Measurements from ENCODE around the gene CGNL1.

Gene CGNL1

GRCh38 chr15:57354436-57355123 lies 21.7 kb upstream of the CGNL1 start:
- peak; percentile 84 for FAIRE-seq

GRCh38 chr15:57355259-57355658 lies 21.0 kb upstream of the CGNL1 start:
- FAIRE-seq = no peak

- FAIRE-seq = no peak
Measured at GRCh38 chr15:57356178-57356577, 20.1 kb upstream of the CGNL1 start.

- FAIRE-seq = peak; percentile 95
Measured at GRCh38 chr15:57356636-57357035, 19.7 kb upstream of the CGNL1 start.

- FAIRE-seq = peak; percentile 3
Measured at GRCh38 chr15:57357799-57358198, 18.5 kb upstream of the CGNL1 start.

DNA sequence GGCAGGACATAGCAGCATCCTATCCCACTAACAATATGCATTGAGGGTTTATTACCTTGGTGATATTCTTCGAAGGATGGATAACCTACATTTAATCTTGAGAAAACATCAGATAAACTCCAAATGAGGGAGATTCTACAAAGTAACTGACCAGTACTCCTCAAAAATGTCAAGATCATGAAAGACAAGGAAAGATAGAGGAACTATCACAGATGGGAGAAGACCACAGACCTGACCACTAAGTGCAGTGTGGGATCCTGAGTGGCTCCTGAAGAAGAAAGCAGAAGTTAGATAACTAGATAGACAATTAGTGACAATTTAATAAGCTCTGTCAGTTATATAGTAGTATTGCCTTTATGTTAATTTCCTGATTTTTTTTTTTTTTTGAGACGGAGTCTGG lies 17.7 kb upstream of the CGNL1 start:
- FAIRE-seq = no peak

DNA sequence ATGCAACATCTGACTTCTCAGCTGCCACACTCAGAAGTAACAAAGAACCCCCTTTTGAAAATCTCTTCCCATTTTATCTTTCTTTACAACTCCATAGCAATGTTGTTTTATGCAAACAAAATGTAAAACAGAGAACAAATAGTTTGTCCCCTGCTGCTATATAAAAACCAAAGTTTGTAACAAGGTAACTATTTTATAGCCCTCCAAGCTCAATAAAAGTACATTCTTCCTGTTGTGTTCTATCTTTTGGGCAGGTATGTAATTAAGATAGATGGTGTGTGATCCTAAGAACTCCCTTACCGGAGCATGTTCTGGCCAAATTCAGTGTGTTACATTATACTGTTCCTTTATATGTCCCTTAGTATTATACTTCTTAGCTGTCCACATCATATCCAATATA lies 12.6 kb upstream of the CGNL1 start:
- FAIRE-seq = no peak

DNA sequence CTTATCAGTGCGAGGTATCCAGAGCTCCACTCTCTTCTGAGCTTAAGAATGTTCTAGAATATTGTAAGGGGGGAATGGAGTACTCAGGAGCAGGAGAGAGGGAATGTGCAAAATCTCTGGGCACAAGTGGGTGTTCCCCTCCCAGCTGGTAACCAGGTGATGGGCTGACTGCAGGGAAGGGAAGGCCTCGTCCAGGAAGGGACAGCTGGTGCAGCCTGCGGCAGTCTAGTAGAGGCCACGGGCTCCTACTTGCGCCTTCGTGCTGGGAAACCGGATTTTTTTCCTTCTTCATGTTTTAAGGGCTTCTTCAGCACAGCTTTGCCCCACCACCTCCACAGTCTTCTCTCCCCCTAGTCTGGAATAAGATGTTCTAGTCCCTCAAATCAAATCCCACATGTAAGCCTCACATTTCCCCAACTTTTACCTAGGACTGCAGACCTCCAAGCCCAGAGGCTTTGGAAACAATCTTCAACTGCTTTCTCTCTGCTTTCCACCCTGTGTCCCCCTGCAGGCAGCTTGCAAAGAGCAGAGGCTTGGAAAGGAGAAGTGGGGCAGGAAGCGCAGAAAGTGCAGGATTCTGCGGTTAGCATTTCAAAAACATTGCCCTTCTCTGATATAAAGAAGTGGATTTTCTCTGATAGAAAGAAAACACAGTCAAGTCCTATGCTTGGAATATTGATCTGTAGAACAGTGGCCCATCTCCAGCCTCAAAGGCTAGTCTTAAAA lies 11.9 kb upstream of the CGNL1 start:
- peak; percentile 76 for FAIRE-seq

- FAIRE-seq = no peak
Measured at GRCh38 chr15:57367556-57367955, 8.7 kb upstream of the CGNL1 start.

- FAIRE-seq = peak; percentile 95
Measured at GRCh38 chr15:57370929-57371328, 5.4 kb upstream of the CGNL1 start.

DNA sequence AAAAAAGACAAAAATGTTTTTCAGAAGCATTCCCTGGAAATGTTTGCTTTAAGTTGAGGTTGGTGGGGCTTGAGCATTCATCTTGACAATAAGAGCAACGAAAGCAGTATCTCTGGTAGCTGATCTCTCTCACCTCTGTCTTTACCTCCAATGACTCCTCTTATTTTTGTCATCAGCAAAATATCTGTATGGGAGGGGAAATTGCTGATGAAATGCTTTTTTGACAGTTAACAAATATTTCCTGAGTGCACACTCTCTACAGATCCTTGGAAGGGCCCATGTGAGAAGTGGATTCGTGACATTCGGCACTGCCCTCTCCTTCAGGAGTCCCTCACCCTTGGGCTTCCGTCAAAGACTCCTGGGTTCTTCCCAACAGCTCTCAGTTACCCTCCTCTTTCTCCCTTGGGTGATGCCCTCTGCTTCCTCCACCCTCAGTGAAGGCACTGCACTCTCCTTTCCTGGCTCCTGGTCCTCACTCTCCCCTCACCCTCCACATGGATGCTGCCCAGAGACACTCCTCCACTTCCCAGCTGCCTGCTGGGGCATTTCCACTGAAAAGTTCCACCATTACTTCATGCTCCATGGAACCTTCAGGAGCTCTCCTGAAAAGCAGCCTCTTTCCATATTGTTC lies 2.9 kb upstream of the CGNL1 start:
- no peak for FAIRE-seq

DNA sequence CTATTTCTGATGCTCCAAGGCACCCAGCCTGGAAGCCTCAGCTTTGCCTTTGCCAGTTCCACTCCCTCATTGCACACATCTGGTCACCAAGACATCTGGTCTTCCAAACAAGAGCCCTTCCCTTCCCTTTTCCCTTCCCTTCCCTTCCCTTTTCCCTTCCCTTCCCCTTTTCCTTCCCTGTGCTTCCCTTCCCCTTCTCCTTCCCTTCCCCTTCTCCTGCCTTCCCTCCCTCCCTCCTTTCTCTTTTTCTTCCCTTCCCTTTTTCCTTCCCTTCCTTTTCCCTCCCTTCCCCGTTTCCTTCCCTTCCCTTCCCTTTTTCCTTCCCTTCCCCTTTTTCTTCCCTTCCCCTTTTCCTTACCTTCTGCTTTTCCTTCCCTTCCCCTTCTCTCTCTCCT lies 2.4 kb upstream of the CGNL1 start:
- no peak for FAIRE-seq

DNA sequence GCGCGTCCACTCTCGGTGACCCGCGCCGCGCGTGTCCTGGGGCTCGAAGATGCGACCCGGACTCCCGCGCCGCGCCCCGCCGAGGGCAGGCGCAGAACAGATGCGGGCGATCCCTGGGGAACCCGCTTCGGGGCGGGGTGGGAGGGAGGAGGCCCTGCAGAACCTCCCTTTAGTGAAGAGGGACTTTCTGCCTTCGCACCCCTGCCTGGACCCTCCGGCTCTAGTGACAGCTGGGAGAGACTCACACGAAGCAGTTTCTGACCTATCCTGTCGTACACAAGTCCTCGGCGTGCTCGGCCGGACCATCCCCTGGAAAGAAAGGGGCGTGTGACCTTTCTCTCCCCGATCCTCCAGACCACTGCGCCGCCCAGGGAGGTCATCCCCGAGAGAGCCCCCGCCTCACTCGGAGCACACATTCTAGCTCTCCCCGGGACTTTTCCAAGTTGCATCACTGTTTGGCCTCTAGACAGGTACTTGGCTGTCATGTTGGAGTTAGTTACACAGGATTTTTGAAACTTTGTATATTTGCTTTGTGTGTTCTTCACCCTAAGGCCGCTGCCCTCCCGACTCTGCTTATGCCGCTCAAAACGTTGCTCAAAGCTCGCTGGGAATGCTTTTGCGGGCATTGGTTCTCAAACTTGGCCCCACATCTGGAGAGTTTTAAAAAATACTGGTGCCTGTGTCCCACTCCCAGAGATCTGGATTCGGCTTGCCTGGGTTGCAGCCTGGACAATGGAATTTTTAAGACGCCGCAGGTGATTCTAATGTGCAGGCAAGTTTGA lies 582 bp downstream of the CGNL1 start:
- FAIRE-seq = no peak

DNA sequence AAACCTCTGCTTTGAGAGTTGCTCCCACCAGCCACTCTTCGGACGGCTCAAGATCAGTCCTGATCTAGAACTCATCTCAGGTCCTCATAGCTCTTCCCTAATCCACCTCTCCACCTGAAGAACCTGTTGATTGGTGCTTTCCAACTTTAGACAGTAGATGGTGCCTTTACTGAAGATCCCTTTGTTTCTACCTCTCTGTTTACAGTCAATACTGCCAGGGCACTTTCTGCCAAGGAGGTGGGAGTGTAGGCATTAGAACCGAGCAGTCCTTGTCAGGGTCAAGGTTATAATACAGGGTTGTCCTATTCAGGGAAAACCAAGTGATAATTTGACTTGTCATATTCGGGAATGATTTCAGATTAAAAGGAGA lies 1.2 kb downstream of the CGNL1 start:
- FAIRE-seq = peak; percentile 88

- no peak for FAIRE-seq
Measured at GRCh38 chr15:57379487-57379886, 3.2 kb downstream of the CGNL1 start.

GRCh38 chr15:57380854-57381253 lies 4.5 kb downstream of the CGNL1 start:
- no peak for FAIRE-seq

GRCh38 chr15:57382215-57382614 lies 5.9 kb downstream of the CGNL1 start:
- peak; percentile 98 for FAIRE-seq

GRCh38 chr15:57382969-57383368 lies 6.7 kb downstream of the CGNL1 start:
- no peak for FAIRE-seq

GRCh38 chr15:57384024-57384423 lies 7.7 kb downstream of the CGNL1 start:
- no peak for FAIRE-seq

- FAIRE-seq = peak; percentile 36
Measured at GRCh38 chr15:57384816-57385215, 8.5 kb downstream of the CGNL1 start.

DNA sequence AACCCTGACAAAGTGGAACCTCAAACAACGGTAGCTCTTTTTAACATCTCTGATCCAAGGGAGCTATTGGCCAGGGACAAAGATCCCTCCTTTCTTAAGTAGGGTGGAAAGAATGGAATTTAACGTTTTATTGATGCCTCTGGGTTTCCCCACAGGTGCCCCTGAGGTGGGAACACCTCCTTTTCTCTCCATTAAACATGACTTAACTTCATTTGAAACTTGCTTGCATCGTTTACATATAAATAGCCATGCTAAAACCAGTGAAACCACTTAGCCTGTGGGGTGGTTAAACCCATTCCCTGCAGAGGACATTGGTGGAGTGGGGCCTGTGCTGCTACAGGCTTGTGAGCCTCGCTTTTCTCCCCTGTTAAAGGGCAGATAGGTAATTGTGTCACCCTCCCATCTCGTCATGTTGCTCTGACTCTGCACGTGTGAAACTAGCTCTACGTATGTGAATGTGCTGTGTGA lies 9.7 kb downstream of the CGNL1 start:
- FAIRE-seq = peak; percentile 96

- FAIRE-seq = no peak
Measured at GRCh38 chr15:57386976-57387375, 10.7 kb downstream of the CGNL1 start.

GRCh38 chr15:57387564-57388076 lies 11.3 kb downstream of the CGNL1 start:
- FAIRE-seq = peak; percentile 100
